ENCODE results near the gene RNU4-1. TPM values are rescaled to one million over a fixed set of nuclear protein-coding genes. Genes with fewer than 3 reads are reported as not detected.
"Not testable (repeated sequence)": the region's sequence is repeated elsewhere in the genome, so short reads cannot be mapped to it uniquely, and the experiment has no call there.

Gene RNU4-1
- total RNA-seq, 1 donor from 2014 or later, result 2,088 TPM

DNA sequence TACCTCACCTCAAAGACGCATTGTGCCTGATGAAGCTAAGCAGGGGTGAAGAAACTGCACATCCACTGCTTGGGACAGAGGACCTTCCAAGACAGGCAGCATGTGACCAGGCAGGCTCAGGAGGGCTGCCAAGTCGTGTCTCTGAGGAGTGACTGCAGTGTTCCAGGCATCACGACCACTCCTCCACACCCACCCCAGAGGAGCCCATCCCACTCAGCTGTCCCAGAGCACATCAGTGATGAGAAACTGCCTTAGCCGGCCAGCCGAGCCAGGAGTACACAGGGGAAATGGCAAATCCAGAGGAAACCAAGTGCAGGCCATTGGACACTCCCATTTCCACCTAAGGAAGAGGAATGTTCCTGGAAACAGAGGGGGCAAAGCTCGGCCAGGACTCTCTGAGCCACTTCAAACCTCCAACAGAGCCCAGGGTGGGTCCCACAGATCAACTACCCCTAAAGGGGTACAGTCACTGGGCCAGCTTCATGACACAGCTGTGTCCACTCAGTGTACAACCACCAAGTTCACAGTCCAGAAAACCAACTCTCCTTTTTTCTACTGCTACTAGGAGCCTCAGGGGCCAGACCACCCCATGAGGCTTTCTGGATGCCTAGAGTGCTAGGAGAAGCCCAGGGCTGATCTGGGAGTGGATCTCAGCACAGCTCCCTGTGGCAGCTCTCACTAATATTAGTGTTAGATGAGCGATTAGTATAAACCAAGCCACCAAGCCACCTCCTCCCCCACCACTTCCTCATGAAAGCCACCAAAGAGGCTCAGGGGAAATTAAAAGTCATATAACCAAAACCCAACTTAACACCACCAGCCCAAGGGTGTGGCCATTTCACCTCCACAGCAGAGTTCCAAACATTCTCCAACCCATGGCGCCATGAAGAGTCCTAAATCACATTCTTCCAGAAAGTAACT is 42.9 kb downstream of the RNU4-1 start:
- TF ChIP-seq, protein P1, sequence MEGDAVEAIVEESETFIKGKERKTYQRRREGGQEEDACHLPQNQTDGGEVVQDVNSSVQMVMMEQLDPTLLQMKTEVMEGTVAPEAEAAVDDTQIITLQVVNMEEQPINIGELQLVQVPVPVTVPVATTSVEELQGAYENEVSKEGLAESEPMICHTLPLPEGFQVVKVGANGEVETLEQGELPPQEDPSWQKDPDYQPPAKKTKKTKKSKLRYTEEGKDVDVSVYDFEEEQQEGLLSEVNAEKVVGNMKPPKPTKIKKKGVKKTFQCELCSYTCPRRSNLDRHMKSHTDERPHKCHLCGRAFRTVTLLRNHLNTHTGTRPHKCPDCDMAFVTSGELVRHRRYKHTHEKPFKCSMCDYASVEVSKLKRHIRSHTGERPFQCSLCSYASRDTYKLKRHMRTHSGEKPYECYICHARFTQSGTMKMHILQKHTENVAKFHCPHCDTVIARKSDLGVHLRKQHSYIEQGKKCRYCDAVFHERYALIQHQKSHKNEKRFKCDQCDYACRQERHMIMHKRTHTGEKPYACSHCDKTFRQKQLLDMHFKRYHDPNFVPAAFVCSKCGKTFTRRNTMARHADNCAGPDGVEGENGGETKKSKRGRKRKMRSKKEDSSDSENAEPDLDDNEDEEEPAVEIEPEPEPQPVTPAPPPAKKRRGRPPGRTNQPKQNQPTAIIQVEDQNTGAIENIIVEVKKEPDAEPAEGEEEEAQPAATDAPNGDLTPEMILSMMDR (IDR thresholded peaks at IDR 0.05; ENCODE audit: borderline replicate concordance), result no peak
- H3K27me3 ChIP-seq (ENCODE audit: low read depth), result no peaks in the 10 kb centered on the region
- intact Hi-C loops (cut with micrococcal nuclease), result no loop called here
- H3K4me1 ChIP-seq, result peaks cover 98% of the 10 kb centered on the region
- peak; percentile 90 for DNase-seq
- peak overlapping the region; percentile 61 for H3K4me3 ChIP-seq
- peaks cover 2% of the 10 kb centered on the region for H3K36me3 ChIP-seq
- H3K9me3 ChIP-seq (replicated peaks), result no peaks in the 10 kb centered on the region
- peak overlapping the region; percentile 96 for H3K27ac ChIP-seq (replicated peaks)

DNA sequence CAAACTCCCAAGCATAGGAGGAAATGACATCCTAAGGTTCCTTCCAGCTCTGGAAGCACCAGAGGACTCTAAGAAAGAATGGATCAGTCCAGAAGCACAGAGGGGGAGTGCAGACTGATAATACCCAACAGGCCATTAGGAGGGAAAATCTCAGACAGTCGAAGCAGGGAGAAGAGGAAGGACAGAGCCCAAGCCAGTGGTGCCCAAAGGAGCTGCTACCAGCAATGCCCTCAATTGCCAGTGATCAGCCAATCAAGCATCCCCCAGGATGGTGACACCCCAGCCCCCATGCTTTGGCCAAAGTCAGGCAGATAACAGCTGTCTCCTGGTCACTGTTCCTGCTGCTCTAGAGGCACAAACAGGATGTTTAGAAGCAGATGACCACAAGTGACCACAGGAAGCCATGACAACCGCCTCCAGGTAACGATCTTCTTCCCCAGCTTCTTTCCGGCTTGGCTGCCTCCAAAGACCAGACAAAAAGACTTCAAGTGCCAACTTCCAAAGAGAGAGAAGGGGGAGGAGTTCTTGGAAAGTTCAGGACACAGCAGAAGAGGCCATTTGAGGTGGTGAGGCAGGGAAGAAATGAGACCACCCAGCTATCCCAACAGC is 43.7 kb downstream of the RNU4-1 start:
- Histone ChIP-seq H3K27ac (replicated peaks) (peak overlapping the region; percentile 96), H3K4me3 (peak overlapping the region; percentile 61), H3K27me3 (ENCODE audit: low read depth) (no peaks in the 10 kb centered on the region), H3K4me1 (peaks cover 98% of the 10 kb centered on the region), H3K36me3 (no peaks in the 10 kb centered on the region), H3K9me3 (replicated peaks) (no peaks in the 10 kb centered on the region)
- TF ChIP-seq, protein P1 (IDR thresholded peaks at IDR 0.05; ENCODE audit: borderline replicate concordance), result no peak
- intact Hi-C loops (cut with micrococcal nuclease), result no loop called here
- DNase-seq, result no peak

DNA sequence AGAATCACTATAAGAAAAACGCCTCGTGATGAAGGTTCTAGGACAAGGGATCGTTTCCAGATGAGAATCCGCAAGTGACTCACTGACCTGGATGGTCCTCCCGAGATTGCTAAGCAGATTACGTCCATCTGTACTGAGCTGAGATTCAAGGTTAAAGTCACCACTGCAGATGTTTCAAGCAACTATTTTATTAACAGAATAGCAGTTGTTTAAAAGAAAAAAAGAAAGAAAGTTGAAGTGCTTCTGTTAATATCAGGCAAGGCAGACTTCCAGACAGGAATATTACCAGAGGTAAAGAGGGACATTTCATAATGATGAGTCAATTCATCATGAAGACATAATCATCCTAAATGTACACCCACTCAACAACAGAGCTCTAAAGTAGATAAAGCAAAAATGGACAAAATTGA is 45.4 kb downstream of the RNU4-1 start:
- TF ChIP-seq, protein P1 (IDR thresholded peaks at IDR 0.05; ENCODE audit: borderline replicate concordance), result no peak
- no peaks in the 10 kb centered on the region for H3K9me3 ChIP-seq (replicated peaks)
- no peak for DNase-seq
- H3K27me3 ChIP-seq (ENCODE audit: low read depth), result no peaks in the 10 kb centered on the region
- H3K4me1 ChIP-seq, result peaks cover 98% of the 10 kb centered on the region
- H3K4me3 ChIP-seq, result peak overlapping the region; percentile 61
- intact Hi-C loops (cut with micrococcal nuclease), result no loop called here
- no peaks in the 10 kb centered on the region for H3K36me3 ChIP-seq
- peak overlapping the region; percentile 96 for H3K27ac ChIP-seq (replicated peaks)

DNA sequence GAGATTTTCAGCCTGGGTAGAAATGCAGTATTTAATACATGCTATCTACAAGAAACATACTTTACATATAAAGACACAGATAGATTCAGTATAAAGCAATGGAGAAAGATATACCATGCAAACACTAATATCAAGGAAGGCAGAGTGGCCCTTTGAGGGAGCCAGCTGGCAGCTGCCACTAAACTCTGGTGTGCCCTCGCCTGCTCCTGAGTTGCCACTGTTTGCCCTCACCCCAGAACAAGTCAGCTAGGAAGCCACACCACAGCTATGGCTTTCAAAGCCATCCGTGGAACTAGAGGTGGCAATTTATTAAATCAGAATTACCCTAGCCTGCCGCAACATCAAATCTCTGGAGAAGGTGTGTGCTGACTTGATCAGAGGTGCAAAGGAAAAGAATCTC is 45.9 kb downstream of the RNU4-1 start:
- H3K27me3 ChIP-seq (ENCODE audit: low read depth), result no peaks in the 10 kb centered on the region
- TF ChIP-seq, protein P1 (IDR thresholded peaks at IDR 0.05; ENCODE audit: borderline replicate concordance), result no peak
- peak overlapping the region; percentile 96 for H3K27ac ChIP-seq (replicated peaks)
- H3K4me1 ChIP-seq, result peaks cover 98% of the 10 kb centered on the region
- peak overlapping the region; percentile 61 for H3K4me3 ChIP-seq
- H3K9me3 ChIP-seq (replicated peaks), result no peaks in the 10 kb centered on the region
- no peaks in the 10 kb centered on the region for H3K36me3 ChIP-seq
- no peak for DNase-seq
- intact Hi-C loops (cut with micrococcal nuclease), result no loop called here

GRCh38 chr12:120246705-120247104 is 46.3 kb downstream of the RNU4-1 start:
- H3K36me3 ChIP-seq; intact Hi-C loops (cut with micrococcal nuclease); DNase-seq; H3K27me3 ChIP-seq (ENCODE audit: low read depth); H3K9me3 ChIP-seq (replicated peaks): not testable (repeated sequence)
- H3K4me3 ChIP-seq, result peak overlapping the region; percentile 61
- peaks cover 98% of the 10 kb centered on the region for H3K4me1 ChIP-seq
- H3K27ac ChIP-seq (replicated peaks), result peak overlapping the region; percentile 96

Other genes starting within 250 kb of the RNU4-1 start
- gene RAB35, start 176.5 kb downstream of the RNU4-1 start, total RNA-seq, result 21.9 TPM
- 36.0 TPM for gene GCN1, start 98.5 kb downstream of the RNU4-1 start, total RNA-seq
- gene RPLP0, start 92.1 kb downstream of the RNU4-1 start, total RNA-seq, result 712 TPM
- gene PXN, start 27.5 kb downstream of the RNU4-1 start, total RNA-seq, result 59.8 TPM
- gene RNU4-2, start 1.3 kb downstream of the RNU4-1 start, total RNA-seq, result 22,484 TPM
- gene SIRT4, start 9.1 kb upstream of the RNU4-1 start, total RNA-seq, result 6.5 TPM
- not detected for gene PLA2G1B, start 34.5 kb upstream of the RNU4-1 start, total RNA-seq
- gene MSI1, start 75.9 kb upstream of the RNU4-1 start, total RNA-seq, result 4.8 TPM
- gene COX6A1, start 144.9 kb upstream of the RNU4-1 start, total RNA-seq, result 142 TPM
- 17.9 TPM for gene TRIAP1, start 153.1 kb upstream of the RNU4-1 start, total RNA-seq
- 12.0 TPM for gene GATC, start 153.2 kb upstream of the RNU4-1 start, total RNA-seq
- gene SRSF9, start 176.5 kb upstream of the RNU4-1 start, total RNA-seq, result 34.4 TPM
- 175 TPM for gene DYNLL1, start 202.9 kb upstream of the RNU4-1 start, total RNA-seq
- gene COQ5, start 235.9 kb upstream of the RNU4-1 start, total RNA-seq, result 41.8 TPM
- gene RNF10, start 241.1 kb upstream of the RNU4-1 start, total RNA-seq, result 274 TPM

Data from left ventricle myocardium inferior (tissue), 1 donor.